Pons (tissue), 1 donor: ENCODE results near the gene SMAD6.

ENCODE experiments used
- DNase-seq: peaks from one replicate; pipeline ENCODE4 v3.0.0-alpha.2; 2016; ENCODE audit warnings: low spot score

SMAD6 gene

DNA sequence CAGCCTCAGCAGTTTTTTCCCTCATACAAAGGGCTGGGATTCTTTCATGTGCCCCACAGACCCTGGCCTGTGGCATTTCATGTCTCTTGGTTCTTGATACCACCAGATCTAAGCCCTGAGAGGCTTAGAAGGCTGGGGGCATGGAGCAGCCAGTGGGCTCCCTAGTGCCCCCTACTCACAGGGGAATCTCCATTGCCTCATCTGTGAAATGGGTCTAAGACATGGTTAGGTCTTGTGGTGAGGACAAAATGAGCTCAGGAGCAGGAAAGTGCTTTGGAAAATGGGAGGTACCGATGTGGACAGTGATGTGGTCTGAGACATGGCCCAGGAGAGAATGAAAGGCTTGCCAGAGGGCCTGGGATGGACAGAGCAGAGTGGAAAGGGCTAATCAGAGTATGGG, 94.3 kb downstream of the SMAD6 start:
- DNase-seq, result no peak

DNA sequence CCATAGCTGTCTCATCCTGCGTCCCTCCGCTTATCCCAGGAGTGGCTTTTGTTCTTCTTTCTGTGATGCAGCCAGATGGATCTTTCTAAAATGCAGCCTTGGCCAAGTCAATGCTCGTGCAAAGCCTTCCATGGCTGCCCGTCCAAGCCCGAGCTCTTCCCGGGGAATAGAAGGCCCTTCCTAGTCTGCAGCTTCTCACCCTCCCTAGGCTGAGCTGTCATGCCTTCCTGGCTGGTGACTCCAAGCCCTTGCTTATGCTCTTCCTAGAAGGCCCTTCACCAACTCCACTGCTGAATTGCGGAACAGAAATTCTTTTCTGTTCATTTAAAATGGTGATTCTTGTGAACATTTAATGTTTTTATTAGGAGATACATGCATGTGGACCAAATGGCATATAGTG, 95.9 kb downstream of the SMAD6 start:
- DNase-seq, result no peak

DNA sequence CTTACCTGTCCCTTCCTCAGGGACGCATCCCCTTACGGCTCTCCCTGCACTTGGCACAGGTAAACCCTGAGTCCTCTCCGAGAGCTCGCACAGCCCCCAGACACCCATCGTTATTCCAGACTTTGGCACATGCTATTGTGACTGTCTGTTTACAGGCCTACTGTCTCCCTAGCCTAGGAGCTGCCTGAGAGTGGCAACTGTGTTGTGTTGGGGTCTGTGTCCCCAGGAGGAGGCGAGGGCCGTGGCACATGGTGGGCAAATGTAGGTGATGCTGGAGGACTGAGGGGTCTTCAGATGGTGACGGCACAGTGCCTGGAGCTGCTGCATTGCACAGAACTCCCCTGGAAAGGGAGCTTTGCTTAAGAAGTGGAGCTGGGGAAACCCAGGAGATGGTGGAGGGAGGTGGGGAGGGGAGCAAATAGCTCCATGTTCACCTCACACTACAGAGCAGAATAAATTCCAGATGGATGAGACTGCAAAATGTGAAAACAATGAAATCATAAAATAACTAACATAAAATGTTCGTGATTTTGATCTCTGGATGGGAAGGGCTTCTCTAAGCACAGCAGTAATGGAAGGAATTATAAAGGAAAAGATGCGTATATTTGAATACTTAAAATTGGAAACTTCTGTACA, 96.5 kb downstream of the SMAD6 start:
- DNase-seq, result no peak

DNA sequence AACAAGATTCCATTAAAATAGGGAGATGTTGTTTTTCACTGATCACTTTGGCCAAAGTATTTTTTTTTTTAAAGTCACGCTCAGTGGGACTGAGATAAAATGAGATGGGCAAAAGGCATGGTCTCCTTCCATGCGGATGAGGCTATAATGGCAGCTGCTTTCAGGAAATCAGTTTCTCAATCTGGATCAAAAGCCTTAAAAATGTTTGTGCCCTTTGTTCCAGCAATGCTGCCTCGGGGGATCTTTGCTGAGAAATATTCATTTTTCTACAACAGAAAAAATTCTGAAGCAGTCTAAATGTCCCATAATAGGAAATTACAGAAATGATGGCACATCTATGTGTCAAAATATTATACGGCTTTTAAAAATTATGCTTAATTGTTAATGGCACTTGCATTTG, 97.2 kb downstream of the SMAD6 start:
- no peak for DNase-seq

DNA sequence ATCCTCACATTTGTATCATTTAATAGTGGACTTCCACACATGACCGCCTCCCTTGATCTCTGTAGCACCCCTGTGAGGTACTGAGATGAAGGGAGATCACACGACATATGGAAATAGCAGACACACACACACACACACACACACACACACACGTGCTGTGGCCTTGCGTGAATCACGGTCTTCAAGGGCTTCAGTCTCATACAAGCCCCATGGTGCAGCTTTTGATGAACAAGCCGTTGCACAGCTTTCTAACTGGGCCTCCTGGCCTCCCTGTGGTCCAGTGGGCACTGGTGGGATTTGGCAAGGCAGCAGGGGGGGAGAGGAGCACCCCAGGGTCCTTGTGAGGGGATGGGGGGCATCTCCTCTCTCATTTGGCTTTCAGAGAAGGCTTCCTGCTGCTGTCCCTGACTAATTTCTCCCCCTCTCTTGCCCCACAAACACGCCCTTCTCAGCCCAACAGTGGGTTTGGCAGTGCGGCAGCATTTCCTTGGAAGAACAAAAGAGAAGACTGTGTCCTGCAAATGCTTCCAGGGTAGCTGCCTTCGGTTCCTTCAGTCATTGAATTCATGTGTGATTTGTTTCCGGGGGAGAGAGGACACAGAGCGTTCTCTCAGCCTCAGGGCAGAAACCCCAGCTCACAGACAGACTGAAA, 98.7 kb downstream of the SMAD6 start:
- DNase-seq, result no peak

DNA sequence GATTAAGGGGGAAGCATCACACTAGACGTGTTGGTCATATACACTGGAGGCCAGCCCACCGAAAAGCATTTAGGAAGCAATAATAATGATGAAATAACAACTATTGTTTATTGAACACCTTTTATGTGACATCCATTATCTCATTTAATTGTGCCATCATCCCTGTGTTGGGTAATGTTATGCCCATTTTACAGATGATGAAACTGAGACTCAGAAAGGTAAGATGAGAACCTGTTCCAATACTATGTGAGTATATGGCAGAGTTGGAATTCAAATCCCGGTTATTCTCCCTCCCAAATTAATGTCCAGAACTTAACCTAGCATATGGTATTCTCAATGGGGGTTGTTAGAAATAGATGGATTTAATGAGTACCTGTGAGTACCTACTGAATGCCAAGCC, 99.2 kb downstream of the SMAD6 start:
- DNase-seq, result no peak

DNA sequence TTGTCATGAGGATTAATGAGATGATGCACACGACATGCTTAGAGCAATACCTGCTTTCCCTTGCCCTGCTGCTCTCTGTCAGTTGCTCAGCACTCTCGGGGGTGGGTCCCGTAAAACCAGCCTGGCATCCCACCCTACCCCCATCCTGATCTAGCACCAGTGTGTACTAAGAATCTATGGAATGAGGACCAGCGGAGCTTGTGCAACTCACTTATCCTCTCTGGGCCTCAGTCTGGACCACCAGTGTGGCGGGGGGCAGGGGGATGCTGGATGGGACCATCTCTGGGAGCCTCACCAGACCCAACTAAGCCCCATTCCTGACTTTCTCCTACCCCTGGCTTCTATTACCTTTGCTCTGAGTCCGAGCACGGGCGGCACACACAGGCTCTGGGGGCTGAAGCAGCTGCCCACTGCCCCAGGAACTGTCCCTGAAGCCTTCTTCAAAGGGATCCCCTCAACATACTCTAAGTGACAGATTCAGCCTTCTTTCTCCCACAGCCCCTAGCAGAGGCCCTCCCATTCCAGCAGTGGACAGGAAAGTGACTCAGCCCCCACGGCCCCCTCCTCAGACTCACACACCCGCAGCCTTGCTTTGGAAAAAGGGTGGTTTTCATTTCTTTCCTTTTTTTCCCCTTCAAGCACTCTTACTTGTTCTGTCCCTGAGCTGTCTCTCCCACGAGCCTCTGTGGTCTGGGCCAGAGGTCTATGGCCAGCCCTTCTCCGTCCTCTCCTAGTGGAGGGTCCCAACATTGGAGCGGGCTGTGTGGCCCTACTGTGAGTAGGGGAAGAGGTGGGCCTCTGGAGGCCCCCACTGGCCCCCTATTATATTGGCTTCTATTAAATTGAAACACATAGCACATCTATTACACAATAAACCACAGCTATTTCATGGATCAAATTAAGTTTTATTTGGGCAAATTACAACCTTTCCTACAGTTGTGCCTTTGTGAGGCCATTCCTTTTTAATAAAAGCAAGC, 100.3 kb downstream of the SMAD6 start:
- DNase-seq, result no peak

DNA sequence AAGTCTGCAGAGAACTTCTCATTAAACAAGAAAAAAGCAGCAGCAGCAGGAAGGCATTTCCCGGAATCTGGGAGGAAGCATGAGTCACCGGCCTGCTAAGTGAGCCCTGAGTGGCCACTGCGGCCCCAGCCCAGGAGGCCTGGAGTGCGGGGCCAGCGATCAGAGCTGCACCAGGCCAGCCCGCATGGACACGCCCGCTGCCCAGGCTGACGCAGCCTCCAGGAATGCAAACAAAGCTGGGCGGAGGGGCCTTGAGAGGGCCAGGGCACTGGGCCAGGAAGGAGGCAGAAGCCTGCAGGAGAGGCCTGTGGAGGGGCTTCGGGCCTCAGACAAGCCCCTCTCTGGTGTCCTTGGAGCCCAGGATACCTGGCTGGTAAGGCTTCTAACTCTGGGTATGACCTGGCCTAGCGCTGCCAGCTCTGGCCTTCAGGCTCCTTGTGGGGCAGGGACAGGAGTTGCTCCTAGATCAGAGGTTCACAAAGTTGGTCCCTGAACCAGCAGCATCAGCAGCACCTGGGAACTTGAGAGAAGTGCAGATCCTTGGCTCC, 101.2 kb downstream of the SMAD6 start:
- no peak for DNase-seq

DNA sequence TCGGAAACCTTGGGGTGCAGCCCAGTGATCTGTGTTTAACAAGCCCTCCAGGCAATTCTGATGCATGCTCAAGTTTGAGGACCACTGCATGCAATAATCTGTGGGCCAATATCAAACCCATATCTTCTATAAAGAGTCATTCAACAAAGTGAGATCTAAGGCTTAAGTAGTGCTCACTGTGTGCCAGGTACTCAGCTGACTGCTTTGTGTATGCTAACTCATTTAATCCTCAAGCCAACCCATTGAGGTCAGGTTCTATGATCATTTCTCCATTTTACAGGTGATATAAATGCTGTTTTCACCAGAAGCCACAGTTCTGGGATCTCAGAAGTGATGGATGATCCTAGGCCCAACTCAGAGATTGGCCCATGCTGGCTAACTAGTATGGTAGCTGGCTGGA, 101.7 kb downstream of the SMAD6 start:
- DNase-seq, result no peak

DNA sequence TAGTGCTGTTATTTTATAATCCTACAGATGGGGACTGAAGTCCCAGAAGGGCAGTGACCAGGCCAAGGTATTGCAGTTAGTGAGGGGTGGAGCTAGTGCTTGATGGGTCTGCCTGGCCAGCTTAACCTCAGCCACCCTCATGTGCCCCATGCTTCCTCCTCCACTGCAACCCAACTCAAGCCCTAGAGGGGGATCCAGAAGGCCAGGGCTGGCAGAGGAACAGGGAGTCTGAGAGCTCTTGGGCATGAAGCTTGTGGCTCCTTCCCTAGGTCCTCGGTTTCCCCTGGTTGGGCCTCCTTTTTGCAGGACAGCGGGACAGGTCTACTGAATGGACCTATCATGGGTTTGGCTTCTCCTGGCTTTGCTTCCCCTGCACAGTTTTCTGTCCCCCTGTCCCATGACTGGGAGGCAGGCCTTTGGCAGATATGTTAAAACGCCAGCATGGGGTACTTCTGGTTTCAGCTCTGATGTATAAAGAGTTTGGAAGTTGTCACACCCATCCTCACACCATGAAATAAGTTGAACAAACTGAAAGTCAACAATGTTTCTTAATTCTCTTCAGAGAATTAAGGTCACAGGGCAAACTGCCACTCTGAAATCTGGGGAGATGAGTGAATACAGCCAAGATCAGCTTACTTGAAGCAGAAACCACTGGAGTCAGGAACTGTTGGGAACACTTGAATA, 103.3 kb downstream of the SMAD6 start:
- DNase-seq, result peak; percentile 13

DNA sequence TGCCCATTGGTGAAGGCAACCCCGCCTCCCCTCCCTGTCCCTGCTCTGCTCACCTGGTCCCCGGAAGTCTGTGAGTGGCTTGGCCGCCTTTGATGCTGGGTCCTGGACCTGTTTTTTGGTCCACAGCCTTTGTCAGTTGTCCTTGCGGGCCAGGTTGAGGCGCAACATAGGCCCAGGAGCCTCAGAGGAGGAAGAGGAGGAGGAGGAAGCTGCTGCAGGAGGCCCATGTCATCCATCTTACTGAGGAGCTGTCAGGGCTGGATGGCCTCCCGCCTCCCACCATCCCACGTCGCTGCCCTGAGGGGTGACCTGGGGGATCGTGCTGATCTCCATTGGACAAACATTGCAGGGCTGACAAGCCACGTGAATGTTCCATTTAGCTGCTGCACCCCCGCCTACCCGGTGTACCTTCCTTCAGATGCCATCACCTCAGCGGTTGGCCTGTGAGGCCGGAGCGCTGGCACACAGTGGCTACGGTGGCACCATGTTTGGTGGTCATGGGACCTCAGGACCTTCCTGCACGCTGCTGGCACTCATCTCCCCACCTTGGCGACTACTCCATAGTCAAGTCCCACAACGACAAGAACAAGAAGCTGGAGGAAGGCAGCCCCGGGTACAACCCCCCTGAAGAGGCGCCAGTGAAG, 106.3 kb downstream of the SMAD6 start:
- DNase-seq, result no peak

DNA sequence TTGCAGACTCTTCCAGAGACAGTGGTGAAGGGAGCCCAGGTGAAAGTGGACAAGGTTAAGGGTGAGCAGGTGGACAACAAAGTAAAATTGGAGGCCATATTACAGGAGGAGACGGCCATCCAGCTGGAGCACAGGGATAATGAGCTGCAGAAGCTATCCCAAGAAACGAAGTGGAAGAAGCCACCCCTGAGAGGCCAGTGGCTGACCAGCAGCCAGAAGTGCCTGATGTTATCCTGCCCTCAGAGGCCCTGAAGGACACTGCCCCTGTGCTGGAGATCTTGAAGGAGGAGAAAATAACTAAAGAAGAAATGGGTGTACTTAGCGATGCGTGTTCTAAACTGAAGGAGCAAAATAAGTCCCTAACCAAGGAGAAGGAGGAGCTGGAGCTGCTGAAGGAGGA, 107.6 kb downstream of the SMAD6 start:
- DNase-seq, result no peak

DNA sequence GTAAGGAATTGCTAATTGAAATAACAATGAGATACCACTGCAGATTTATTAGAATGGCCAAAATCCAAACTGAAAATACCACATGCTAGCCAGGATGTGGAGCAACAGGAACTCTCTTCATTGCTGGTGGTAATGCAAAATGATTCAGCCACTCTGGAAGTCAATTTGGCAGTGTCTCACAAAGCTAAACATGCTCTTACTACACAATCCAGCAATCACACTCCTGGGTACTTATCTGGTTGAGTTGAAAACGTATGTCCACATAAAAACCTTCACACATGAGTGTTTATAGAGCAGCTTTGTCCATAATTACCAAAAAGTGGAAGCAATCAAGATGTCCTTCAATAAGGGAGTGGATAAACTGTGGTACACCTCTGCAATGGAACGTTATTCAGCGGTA, 113.3 kb downstream of the SMAD6 start:
- no peak for DNase-seq

DNA sequence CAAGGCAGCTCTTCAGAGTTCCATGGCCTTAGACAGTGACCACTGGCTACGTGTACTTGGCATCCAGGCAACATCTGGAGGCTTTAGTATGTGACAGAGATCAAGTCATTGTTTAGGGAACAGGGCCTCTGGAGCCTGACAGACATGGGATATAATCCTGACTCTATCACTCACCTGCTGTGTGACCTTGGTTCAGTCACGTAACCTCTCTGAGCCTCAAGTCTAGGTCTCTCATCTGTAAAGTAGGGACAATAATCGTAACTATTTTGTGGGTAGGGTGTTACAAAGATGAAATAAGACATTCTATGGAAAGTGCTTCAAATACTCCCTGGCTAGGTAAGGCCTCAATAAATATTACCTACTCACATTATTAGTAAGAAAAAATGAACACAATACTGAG, 114.2 kb downstream of the SMAD6 start:
- DNase-seq, result no peak

DNA sequence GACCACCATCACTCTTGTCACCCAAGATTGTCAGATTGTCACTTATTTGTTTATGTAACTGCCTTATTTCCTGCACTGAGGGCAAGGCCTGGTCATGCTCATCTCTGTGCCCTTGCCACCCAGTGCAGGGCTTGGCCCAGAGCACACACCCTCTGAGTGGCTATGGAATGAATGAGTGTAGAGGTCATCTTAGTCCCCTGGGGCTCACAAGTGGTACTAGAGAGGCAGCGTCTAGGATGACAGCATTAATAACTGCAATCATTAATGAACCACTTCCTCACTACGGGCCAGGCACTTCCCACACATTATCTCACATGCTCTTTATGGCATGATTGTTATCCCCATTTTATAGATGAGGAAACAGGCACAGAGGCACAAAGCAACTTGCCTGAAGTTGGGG, 117.0 kb downstream of the SMAD6 start:
- no peak for DNase-seq

DNA sequence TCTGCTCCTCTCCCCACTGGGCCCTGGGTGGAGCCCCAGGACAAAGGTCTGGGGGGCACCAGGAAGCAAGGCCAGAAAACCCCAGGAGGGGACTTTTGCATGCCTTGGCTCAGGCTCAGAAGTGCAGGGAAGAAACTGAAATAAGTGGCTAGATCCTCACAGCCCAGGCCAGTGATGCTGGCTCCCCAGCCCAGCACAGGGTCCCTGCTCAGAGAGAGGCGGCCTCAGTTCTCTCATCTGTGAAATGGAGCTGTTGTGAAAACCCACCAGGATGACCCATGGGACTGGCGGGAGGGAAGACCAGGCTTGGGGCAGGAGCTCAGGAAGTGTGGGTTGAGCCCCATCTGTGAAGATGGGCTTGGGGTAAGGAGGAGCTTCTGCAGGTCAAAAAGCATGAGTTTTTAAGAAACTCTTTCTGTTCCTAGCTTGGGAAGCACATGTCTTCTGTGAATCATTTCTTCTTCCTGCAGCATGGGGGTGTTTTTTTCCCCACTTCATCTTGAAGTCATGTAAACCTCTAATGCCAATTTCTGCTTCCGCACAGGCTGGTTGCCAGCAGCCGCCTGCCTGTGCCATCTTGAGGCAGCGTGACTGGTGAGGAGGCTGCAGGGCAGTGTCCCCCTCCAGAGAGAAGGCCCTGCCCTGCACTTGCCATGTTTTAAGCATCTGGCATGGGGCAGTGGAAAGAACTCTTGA, 118.6 kb downstream of the SMAD6 start:
- DNase-seq, result no peak

DNA sequence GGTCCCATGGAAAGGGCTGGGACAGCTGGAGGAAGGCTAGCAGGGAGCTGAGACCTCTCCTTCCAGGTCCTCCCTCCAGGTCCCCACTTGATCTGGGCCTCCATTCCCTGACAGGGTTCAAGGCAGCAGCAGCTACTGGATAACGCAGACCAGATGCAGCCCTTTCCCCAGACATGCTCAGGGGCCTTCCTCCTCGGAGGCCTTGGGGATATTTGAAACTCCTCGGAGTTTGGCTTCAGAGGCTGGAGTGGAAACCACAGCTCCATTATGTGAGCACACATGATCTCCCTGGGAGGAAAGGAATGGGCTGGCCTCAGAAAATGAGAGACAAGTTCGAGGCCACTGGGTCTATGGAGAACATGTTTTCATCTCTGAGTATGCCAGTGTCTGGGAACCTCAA, 119.3 kb downstream of the SMAD6 start:
- DNase-seq, result no peak

DNA sequence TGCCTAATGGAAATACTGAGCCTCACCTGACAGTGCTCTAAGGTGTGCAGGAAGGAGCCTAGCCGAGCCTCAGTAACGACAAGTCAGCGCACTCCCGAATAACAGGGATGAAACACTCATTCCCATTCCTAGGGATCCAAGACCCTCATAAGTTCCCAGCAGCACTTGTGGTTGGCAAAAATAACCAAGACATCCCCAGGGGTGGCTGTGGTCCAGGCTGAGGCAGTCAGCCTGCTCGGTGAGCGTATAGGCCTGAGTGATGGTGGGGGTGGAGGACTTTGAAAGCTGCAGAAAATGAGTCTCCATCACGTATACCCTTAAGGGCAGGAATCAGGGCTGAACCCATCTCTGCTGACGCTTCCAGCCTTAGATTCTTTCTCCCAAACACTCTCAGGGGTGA, 120.1 kb downstream of the SMAD6 start:
- DNase-seq, result no peak

DNA sequence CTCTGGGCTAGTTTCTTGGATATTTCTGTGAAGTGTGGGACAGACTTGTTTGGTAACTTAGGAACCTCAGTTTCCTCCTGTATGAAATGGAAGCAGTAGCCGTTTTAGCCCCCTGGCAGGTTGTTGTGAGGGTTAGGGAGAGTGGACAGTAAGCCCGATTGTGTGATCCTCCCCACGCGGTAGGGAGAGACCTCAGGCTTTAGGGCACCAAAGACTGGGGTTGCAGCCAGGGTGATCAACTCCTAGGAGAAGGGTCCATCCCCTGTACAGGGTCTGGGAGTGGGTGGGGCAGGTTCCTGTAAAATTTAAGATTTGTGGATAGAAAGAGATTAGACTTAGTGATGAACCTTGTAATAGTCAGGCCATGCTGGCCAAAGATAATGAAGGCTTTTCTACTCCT, 120.5 kb downstream of the SMAD6 start:
- no peak for DNase-seq

DNA sequence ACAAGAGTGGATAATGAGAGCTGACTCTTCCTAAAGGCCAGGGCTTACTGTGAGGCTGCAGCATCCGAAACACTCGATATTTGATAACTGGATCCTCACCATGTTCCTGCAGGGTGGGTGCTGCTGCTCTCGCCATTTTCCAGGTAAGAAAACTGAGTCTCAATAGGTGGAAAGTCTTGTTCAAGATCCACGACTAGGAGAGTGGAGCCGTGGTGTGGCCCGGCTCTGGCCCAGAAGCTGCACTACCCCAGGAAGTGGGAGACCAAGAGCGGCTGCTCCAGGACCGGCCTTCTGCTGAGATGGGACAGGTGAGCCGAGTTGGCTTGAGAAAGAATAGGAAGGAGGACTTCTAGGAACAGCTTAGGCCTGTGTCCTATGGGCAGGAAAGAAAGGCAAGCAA, 121.6 kb downstream of the SMAD6 start:
- DNase-seq, result no peak

DNA sequence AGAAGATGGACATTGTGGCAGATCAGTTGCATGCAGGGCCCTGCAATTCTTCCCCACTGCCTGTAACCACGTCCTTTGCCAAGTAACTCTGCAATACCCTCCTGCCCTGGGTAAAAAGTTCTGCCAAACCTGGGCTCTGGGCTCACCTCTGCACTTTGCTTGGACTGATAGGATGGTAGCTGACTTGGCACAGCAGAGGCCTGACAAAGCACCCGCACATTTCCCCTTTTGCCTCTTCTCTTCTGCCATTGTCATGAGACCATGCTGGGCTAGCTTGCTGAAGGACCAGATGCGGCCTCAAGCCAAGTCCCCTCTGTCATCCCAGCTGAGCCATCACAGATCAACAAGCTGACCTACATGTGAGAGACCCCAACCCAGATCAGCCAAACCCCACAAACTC, 122.4 kb downstream of the SMAD6 start:
- no peak for DNase-seq
